ENCODE results near the gene MAST1. TPM values are rescaled to one million over a fixed set of nuclear protein-coding genes. Genes with fewer than 3 reads are reported as not detected.
A peak's percentile ranks its signal among the peaks of the same experiment; 100 is the strongest.

Gene MAST1
- total RNA-seq, 6 donors from 2014 or later, result 0.17 to 0.89 (median 0.61) TPM; not detected in 3

DNA sequence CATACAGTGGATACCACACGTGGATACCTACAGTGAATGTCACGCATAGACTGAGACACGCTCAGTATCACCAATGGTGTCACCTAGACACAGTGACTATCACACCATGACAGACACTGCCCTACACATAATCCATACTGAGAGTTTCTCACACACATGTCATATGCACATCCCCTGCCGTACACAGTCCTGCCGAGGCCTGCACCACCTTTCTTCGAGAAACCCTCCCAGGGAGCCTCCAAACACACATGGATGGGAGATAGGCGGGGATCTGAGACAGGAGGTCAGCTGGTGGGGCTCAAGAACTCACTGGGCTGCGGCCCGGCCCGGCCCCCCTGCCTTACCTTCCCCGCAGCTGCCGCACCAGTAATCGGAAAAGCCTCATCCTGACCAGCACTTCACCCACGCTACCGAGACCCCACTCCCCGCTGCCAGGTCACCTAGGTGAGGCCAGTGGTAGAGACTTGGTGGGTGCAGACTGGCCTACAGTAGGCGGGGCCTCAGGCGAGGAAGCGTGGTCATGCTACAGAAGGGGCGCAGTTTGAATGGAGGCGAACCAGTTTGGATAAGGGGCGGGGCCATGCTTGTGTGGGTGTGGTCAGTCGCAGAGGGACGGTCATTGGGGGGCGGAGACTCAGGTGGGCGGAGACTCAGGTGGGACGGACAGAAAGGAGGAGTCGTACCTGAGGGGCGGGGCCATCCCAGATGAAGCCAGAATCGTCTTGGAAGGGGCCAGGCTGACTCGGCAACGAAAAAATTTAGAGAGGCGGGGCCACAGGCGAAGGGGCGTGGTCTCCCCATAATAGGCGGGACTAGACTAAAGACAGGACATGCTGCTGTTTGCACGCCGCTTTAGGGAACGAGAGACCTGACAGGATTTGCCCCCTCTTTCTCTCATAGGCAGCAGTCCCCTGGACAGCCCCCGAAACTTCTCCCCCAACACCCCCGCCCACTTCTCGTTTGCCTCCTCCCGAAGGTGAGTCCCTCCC lies 2.1 kb downstream of the MAST1 start:
- Histone ChIP-seq H3K9me3 (no peaks in the 10 kb centered on the region), H3K36me3 (no peaks in the 10 kb centered on the region), H3K27me3 (peaks cover 0 to 62% (median 34%) of the 10 kb centered on the region in 4 donors), H3K27ac (no peak overlapping the region), H3K4me3 (peak overlapping the region in 3 of 4 donors; percentile 10 to 37 (median 19)), H3K4me1 (peaks cover 16 to 31% (median 17%) of the 10 kb centered on the region in 4 donors)
- ATAC-seq (ENCODE audit: low FRiP score in 2 of 2) (peak; percentile 58 to 77), DNase-seq (peak in 1 of 2 donors; percentile 77)
- TF ChIP-seq POLR2AphosphoS5 (IDR thresholded peaks at IDR 0.05) (no peak), EP300 (IDR thresholded peaks at IDR 0.05) (no peak), POLR2A (IDR thresholded peaks at IDR 0.05) (no peak)
- TF ChIP-seq, protein P1, sequence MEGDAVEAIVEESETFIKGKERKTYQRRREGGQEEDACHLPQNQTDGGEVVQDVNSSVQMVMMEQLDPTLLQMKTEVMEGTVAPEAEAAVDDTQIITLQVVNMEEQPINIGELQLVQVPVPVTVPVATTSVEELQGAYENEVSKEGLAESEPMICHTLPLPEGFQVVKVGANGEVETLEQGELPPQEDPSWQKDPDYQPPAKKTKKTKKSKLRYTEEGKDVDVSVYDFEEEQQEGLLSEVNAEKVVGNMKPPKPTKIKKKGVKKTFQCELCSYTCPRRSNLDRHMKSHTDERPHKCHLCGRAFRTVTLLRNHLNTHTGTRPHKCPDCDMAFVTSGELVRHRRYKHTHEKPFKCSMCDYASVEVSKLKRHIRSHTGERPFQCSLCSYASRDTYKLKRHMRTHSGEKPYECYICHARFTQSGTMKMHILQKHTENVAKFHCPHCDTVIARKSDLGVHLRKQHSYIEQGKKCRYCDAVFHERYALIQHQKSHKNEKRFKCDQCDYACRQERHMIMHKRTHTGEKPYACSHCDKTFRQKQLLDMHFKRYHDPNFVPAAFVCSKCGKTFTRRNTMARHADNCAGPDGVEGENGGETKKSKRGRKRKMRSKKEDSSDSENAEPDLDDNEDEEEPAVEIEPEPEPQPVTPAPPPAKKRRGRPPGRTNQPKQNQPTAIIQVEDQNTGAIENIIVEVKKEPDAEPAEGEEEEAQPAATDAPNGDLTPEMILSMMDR (IDR thresholded peaks at IDR 0.05), result no peak
- WGBS, 2 donors, result 23 to 26% methylated on average over 17 to 43 of the region's 43 CpGs

DNA sequence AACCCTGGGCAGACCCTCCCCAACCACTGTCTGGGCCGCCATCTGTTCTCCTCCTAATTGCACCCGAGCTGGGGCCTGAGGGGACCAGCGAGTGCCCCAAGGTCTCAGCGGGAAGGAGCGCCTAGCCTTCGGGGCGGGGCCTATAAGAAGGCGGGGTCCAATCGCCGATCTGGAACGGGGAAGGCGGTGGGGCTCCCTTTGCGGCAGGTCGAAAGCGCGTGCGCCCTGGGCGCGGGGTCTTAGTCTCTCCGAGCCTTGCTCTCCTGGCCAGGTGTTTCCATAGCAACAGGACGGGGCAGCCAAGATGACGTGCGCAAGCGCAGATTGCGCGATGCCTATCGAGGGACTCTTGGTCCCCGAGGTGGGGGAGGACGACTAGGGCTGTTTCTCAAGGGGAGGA lies 2.8 kb downstream of the MAST1 start:
- peak in 1 of 2 donors; percentile 9 for ATAC-seq (ENCODE audit: low FRiP score in 2 of 2)
- H3K27ac ChIP-seq, result no peak overlapping the region
- peak overlapping the region in 3 of 4 donors; percentile 10 to 37 (median 19) for H3K4me3 ChIP-seq
- no peaks in the 10 kb centered on the region for H3K9me3 ChIP-seq
- H3K27me3 ChIP-seq, result peaks cover 0 to 55% (median 29%) of the 10 kb centered on the region in 4 donors
- H3K36me3 ChIP-seq, result no peaks in the 10 kb centered on the region
- TF ChIP-seq POLR2A (IDR thresholded peaks at IDR 0.05) (no peak), EP300 (IDR thresholded peaks at IDR 0.05) (no peak), POLR2AphosphoS5 (IDR thresholded peaks at IDR 0.05) (no peak)
- TF ChIP-seq, protein P1 (IDR thresholded peaks at IDR 0.05), result no peak
- H3K4me1 ChIP-seq, result peaks cover 15 to 27% (median 16%) of the 10 kb centered on the region in 4 donors
- 0 to 13% methylated on average over 7 to 23 of the region's 29 CpGs for WGBS, 2 donors
- peak; percentile 24 to 80 for DNase-seq

DNA sequence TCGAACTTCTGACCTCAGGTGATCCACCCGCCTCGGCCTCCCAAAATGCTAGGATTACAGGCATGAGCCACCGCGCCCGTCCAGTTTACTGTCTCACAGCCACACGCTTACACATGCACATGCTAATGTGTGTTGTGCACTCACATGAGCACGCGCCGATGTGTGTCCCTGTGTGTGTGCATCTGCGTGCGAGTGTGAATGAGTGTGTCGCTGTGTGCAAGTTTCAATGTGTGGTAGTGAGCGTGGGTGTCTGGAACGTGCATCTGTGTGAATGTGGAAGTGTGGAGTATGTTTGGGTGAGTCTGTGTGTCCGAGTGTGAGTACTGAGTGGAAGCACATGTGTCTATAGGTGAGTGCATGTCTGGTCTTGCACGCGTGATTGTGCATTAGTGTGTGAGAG lies 4.2 kb downstream of the MAST1 start:
- peaks cover 0 to 50% (median 26%) of the 10 kb centered on the region in 4 donors for H3K27me3 ChIP-seq
- no peak for ATAC-seq (ENCODE audit: low FRiP score in 2 of 2)
- no peak overlapping the region for H3K27ac ChIP-seq
- H3K36me3 ChIP-seq, result no peaks in the 10 kb centered on the region
- 93 to 95% methylated on average over 18 of the region's 18 CpGs for WGBS, 2 donors
- DNase-seq, result no peak
- H3K4me3 ChIP-seq, result no peak overlapping the region
- TF ChIP-seq POLR2AphosphoS5 (IDR thresholded peaks at IDR 0.05), result no peak
- TF ChIP-seq EP300 (IDR thresholded peaks at IDR 0.05), result no peak
- TF ChIP-seq POLR2A (IDR thresholded peaks at IDR 0.05), result no peak
- TF ChIP-seq, protein P1 (IDR thresholded peaks at IDR 0.05), result no peak
- H3K9me3 ChIP-seq, result no peaks in the 10 kb centered on the region
- peaks cover 19 to 30% (median 20%) of the 10 kb centered on the region in 4 donors for H3K4me1 ChIP-seq

DNA sequence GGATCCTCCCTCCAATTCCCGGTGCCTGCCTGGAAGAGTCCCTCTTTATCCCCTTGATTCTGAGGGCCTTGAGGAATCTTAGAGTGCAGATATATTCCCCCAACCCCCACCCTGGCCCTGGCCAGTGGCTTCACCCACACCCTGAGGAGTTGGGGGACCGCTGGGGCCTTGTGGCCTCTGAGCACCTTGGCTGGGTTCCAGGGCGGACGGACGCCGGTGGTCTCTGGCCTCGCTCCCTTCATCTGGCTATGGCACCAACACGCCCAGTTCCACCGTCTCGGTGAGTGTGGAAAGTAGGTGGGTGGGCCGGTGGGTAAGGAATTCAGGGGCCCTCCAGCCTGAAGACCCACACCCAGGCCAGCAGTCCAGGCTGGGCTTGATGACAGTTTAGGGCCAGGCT lies 5.0 kb downstream of the MAST1 start:
- H3K27me3 ChIP-seq, result peaks cover 0 to 46% (median 22%) of the 10 kb centered on the region in 4 donors
- DNase-seq, result no peak
- no peak overlapping the region for H3K4me3 ChIP-seq
- no peak overlapping the region for H3K27ac ChIP-seq
- H3K9me3 ChIP-seq, result no peaks in the 10 kb centered on the region
- H3K36me3 ChIP-seq, result no peaks in the 10 kb centered on the region
- TF ChIP-seq POLR2A (IDR thresholded peaks at IDR 0.05) (no peak), POLR2AphosphoS5 (IDR thresholded peaks at IDR 0.05) (no peak), EP300 (IDR thresholded peaks at IDR 0.05) (no peak)
- TF ChIP-seq, protein P1 (IDR thresholded peaks at IDR 0.05), result no peak
- WGBS, 2 donors, result 89% methylated on average over 10 to 11 of the region's 11 CpGs
- H3K4me1 ChIP-seq, result peaks cover 20 to 30% (median 24%) of the 10 kb centered on the region in 4 donors
- no peak for ATAC-seq (ENCODE audit: low FRiP score in 2 of 2)

All from upper lobe of left lung (tissue), 6 donors.